Subcutaneous abdominal adipose tissue (tissue), 5 donors: ENCODE results near the gene FBXO38.

ENCODE experiments used
- H3K27ac ChIP-seq: one replicate; pipeline ENCODE4 v1.7.0; 2013; ENCODE audit warnings: low read depth, mild to moderate bottlenecking, inconsistent platforms, low read length, moderate library complexity
- H3K27me3 ChIP-seq, 5 donors: one replicate each; pipeline ENCODE4 v1.7.0; 2013; ENCODE audit warnings: low read length in 5 of 5, inconsistent platforms in 1 of 5; ENCODE audit not compliant: control insufficient read depth in 5 of 5, insufficient read depth in 4 of 5
- H3K36me3 ChIP-seq, 5 donors: one replicate each; pipeline ENCODE4 v1.7.0; 2013; ENCODE audit warnings: low read length in 5 of 5; ENCODE audit not compliant: control insufficient read depth in 5 of 5, insufficient read depth in 5 of 5
- H3K4me1 ChIP-seq, 5 donors: one replicate each; pipeline ENCODE4 v1.7.0; 2013; ENCODE audit warnings: low read length in 5 of 5, mild to moderate bottlenecking in 3 of 5, moderate library complexity in 1 of 5; ENCODE audit not compliant: control insufficient read depth in 5 of 5, insufficient read depth in 5 of 5
- H3K4me3 ChIP-seq, 5 donors: one replicate each; pipeline ENCODE4 v1.7.0; 2013; ENCODE audit warnings: low read length in 5 of 5, low read depth in 1 of 5
- H3K9ac ChIP-seq, 5 donors: one replicate each; pipeline ENCODE4 v1.7.0; 2013; ENCODE audit warnings: low read length in 5 of 5, mild to moderate bottlenecking in 4 of 5, moderate library complexity in 3 of 5
- H3K9me3 ChIP-seq, 5 donors: one replicate each; pipeline ENCODE4 v1.7.0; 2013; ENCODE audit warnings: low read length in 5 of 5; ENCODE audit not compliant: control insufficient read depth in 5 of 5
- donor health status: healthy.
- donor health status: healthy.
- donor health status: healthy.
- donor health status: healthy.
- donor health status: healthy.

FBXO38 gene

GRCh38 chr5:148438933-148439332, 55.2 kb downstream of the FBXO38 start:
- Histone ChIP-seq H3K4me1 (peaks cover 0 to 13% (median 0%) of the 10 kb centered on the region in 5 donors), H3K9ac (peak overlapping the region in 1 of 5 donors; percentile 18), H3K9me3 (no peaks in the 10 kb centered on the region), H3K27me3 (no peaks in the 10 kb centered on the region), H3K27ac (no peak overlapping the region), H3K36me3 (peaks cover 58 to 75% (median 65%) of the 10 kb centered on the region in 5 donors), H3K4me3 (no peak overlapping the region)

GRCh38 chr5:148443241-148443640, 59.5 kb downstream of the FBXO38 start:
- Histone ChIP-seq H3K4me1 (peaks cover 0 to 7% (median 0%) of the 10 kb centered on the region in 5 donors), H3K9me3 (no peaks in the 10 kb centered on the region), H3K36me3 (peaks cover 37 to 49% (median 42%) of the 10 kb centered on the region in 5 donors), H3K9ac (no peak overlapping the region), H3K27ac (no peak overlapping the region), H3K4me3 (no peak overlapping the region), H3K27me3 (no peaks in the 10 kb centered on the region)

- Histone ChIP-seq H3K4me1 (peaks cover 0 to 3% (median 0%) of the 10 kb centered on the region in 5 donors), H3K27me3 (no peaks in the 10 kb centered on the region), H3K36me3 (peaks cover 33 to 42% (median 37%) of the 10 kb centered on the region in 5 donors), H3K9me3 (no peaks in the 10 kb centered on the region), H3K27ac (no peak overlapping the region), H3K9ac (no peak overlapping the region), H3K4me3 (no peak overlapping the region)
Measured at GRCh38 chr5:148443998-148444397, 60.2 kb downstream of the FBXO38 start.

GRCh38 chr5:148445578-148445977, 61.8 kb downstream of the FBXO38 start:
- H3K27ac ChIP-seq, result no peak overlapping the region
- H3K4me1 ChIP-seq, result no peaks in the 10 kb centered on the region
- H3K36me3 ChIP-seq, result peaks cover 20 to 26% (median 22%) of the 10 kb centered on the region in 5 donors
- H3K9me3 ChIP-seq, result no peaks in the 10 kb centered on the region
- H3K9ac ChIP-seq, result no peak overlapping the region
- H3K27me3 ChIP-seq, result no peaks in the 10 kb centered on the region
- H3K4me3 ChIP-seq, result no peak overlapping the region

GRCh38 chr5:148446611-148447010, 62.9 kb downstream of the FBXO38 start:
- Histone ChIP-seq H3K4me3 (no peak overlapping the region), H3K27ac (no peak overlapping the region), H3K9me3 (no peaks in the 10 kb centered on the region), H3K27me3 (no peaks in the 10 kb centered on the region), H3K9ac (no peak overlapping the region), H3K36me3 (peaks cover 10 to 19% (median 13%) of the 10 kb centered on the region in 5 donors), H3K4me1 (no peaks in the 10 kb centered on the region)

- Histone ChIP-seq H3K36me3 (peaks cover 0 to 4% (median 0%) of the 10 kb centered on the region in 5 donors), H3K27me3 (no peaks in the 10 kb centered on the region), H3K27ac (no peak overlapping the region), H3K9ac (no peak overlapping the region), H3K9me3 (no peaks in the 10 kb centered on the region), H3K4me3 (no peak overlapping the region), H3K4me1 (no peaks in the 10 kb centered on the region)
Measured at GRCh38 chr5:148452499-148453193, 68.9 kb downstream of the FBXO38 start.

GRCh38 chr5:148454576-148454975, 70.8 kb downstream of the FBXO38 start:
- H3K27ac ChIP-seq, result no peak overlapping the region
- H3K9me3 ChIP-seq, result no peaks in the 10 kb centered on the region

GRCh38 chr5:148455185-148455584, 71.4 kb downstream of the FBXO38 start:
- Histone ChIP-seq H3K27me3 (peaks cover 0 to 4% (median 0%) of the 10 kb centered on the region in 5 donors), H3K4me1 (no peaks in the 10 kb centered on the region), H3K4me3 (no peak overlapping the region), H3K9me3 (no peaks in the 10 kb centered on the region), H3K36me3 (no peaks in the 10 kb centered on the region), H3K9ac (no peak overlapping the region), H3K27ac (no peak overlapping the region)

More at GRCh38 chr5:148454576-148454975, 70.8 kb downstream of the FBXO38 start:
- H3K4me3 ChIP-seq, result no peak overlapping the region
- H3K36me3 ChIP-seq, result no peaks in the 10 kb centered on the region
- peaks cover 0 to 4% (median 0%) of the 10 kb centered on the region in 5 donors for H3K27me3 ChIP-seq
- H3K9ac ChIP-seq, result no peak overlapping the region
- no peaks in the 10 kb centered on the region for H3K4me1 ChIP-seq

GRCh38 chr5:148457183-148457620, 73.4 kb downstream of the FBXO38 start:
- Histone ChIP-seq H3K9me3 (no peaks in the 10 kb centered on the region), H3K27me3 (peaks cover 0 to 4% (median 0%) of the 10 kb centered on the region in 5 donors), H3K36me3 (no peaks in the 10 kb centered on the region), H3K4me3 (no peak overlapping the region), H3K27ac (no peak overlapping the region), H3K9ac (no peak overlapping the region), H3K4me1 (no peaks in the 10 kb centered on the region)

GRCh38 chr5:148458036-148458888, 74.5 kb downstream of the FBXO38 start:
- Histone ChIP-seq H3K27me3 (peaks cover 0 to 4% (median 0%) of the 10 kb centered on the region in 5 donors), H3K36me3 (no peaks in the 10 kb centered on the region), H3K9ac (no peak overlapping the region), H3K9me3 (no peaks in the 10 kb centered on the region), H3K27ac (no peak overlapping the region), H3K4me1 (no peaks in the 10 kb centered on the region), H3K4me3 (no peak overlapping the region)
